Bronchial epithelial cell (primary cell): Measurements from ENCODE around the gene SYT15. TPM values are rescaled to one million over a fixed set of nuclear protein-coding genes. Genes with fewer than 3 reads are reported as not detected.
"Not testable (repeated sequence)": the region's sequence is repeated elsewhere in the genome, so short reads cannot be mapped to it uniquely, and the experiment has no call there.

Source experiments
- DNase-seq: peaks from one replicate; pipeline ENCODE4 v3.0.0-alpha.2; 2010; ENCODE audit warnings: low read depth
- FAIRE-seq: peaks from 2 replicates; lab custom pipeline; 2011; peaks lifted over from hg19 to GRCh38; lab: Jason Lieb, UNC
- H3K27me3 ChIP-seq: 2 replicates; pipeline ENCODE4 v1.5.1; 2011; ENCODE audit warnings: low read length; ENCODE audit not compliant: control insufficient read depth, insufficient read depth
- H3K36me3 ChIP-seq: 2 replicates; pipeline ENCODE4 v1.5.1; 2011; ENCODE audit warnings: low read length; ENCODE audit not compliant: control insufficient read depth, insufficient read depth
- H3K4me3 ChIP-seq: 2 replicates; pipeline ENCODE4 v1.5.1; 2011; ENCODE audit warnings: mild to moderate bottlenecking, low read depth, low read length, control low read depth
- CTCF ChIP-seq: IDR thresholded peaks from 2 replicates; pipeline ENCODE4 v1.5.1; 2011; ENCODE audit warnings: mild to moderate bottlenecking, moderate library complexity, low read length, control low read depth, inconsistent platforms; ENCODE audit not compliant: insufficient read depth, severe bottlenecking
- total RNA-seq: library from RNA; depleted of rRNA; stranded (reverse); fragments of >200 nt; gene quantifications from 2 replicates; pipeline ENCODE4 v1.2.1, GENCODE V29; 2014

SYT15 gene
- under 0.01 and 0.13 TPM in 2 replicates for total RNA-seq

GRCh38 chr10:46578474-46579178 lies at the start of gene SYT15:
TSS of gene SYT15 (plus strand) at chr10:46579128. CDS start at chr10:46579169, 41 bp downstream.
- H3K36me3 ChIP-seq, H3K4me3 ChIP-seq, H3K27me3 ChIP-seq, DNase-seq, FAIRE-seq: not testable (repeated sequence)

- H3K4me3 ChIP-seq, H3K27me3 ChIP-seq, DNase-seq, FAIRE-seq, H3K36me3 ChIP-seq: not testable (repeated sequence)
These were observed 49.2 kb upstream of the SYT15 start for GRCh38 chr10:46529742-46530141.

DNA sequence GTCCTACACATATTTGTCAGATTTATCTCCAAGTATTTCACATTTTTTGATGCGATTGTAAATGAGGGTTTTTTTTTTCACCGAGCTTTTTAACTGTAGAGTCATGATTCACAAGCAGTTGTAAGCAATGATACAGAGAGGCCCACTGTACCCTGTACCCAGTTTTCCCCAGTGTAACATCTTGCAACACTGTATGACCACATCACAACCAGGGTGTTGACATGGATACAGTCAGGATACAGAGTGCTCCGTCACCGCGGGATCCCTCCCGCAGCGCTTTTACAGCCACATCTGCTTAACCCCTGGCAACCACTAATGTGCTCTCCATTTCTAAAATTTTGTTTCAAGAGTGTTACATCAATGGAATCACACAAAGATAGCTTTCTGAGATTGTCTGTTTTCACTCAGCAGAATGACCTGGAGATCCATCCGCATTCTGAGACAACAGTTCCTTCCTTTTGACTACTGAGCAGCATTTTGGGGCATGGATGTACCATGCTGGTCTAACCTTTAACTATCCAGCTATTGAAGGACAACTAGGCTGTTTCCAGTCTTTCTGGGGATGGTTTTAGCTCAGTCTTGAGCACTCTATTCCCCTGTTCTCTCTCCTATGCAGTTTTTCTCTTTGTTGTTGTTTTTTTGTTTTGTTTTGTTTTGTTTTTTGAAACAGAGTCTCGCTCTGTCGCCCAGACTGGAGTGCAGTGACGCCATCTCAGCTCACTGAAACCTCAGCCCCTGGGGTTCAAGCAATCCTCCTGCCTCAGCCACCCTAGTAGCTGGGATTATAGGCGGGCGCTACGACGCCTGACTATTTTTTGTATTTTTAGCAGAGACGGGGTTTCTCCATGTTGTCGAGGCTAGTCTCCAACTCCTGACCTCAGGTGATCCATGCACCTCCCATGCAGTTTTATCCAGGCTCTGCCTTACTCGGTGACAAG lies 48.4 kb upstream of the SYT15 start:
- no peak for FAIRE-seq
- Histone ChIP-seq H3K27me3 (no peaks in the 10 kb centered on the region), H3K36me3 (no peaks in the 10 kb centered on the region), H3K4me3 (no peak overlapping the region)
- DNase-seq, result no peak
- TF ChIP-seq CTCF, result no peak

GRCh38 chr10:46532256-46532655 lies 46.7 kb upstream of the SYT15 start:
- H3K4me3 ChIP-seq, H3K27me3 ChIP-seq, FAIRE-seq, DNase-seq, H3K36me3 ChIP-seq: not testable (repeated sequence)

- Histone ChIP-seq H3K36me3 (no peaks in the 10 kb centered on the region), H3K4me3 (no peak overlapping the region), H3K27me3 (peaks cover 6% of the 10 kb centered on the region)
- TF ChIP-seq CTCF, result no peak
- DNase-seq (no peak), FAIRE-seq (no peak)
These were observed 44.0 kb upstream of the SYT15 start for GRCh38 chr10:46534828-46535524.

GRCh38 chr10:46536171-46536570 lies 42.8 kb upstream of the SYT15 start:
- TF ChIP-seq CTCF, result no peak
- H3K27me3 ChIP-seq, result peaks cover 6% of the 10 kb centered on the region
- DNase-seq, result no peak

DNA sequence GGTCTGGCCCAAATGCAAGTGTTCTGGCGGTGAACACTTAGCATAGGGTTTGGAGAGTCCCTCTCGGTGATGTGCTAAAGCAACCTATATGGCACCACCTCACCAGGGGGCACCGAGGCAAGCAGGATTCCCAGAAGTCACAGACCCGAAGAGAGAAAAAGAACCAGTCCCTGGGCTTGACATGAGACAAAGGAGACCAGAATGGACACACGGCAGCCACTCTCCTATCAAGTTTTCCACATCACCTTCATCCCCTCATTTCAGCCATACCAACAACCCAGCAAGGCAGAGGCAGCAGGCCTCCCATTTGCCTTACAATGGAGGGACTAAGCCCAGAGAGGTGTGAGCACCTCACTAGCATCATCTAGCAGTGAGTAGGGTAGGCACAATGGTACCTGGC lies 42.1 kb upstream of the SYT15 start:
- Histone ChIP-seq H3K4me3 (no peak overlapping the region), H3K27me3 (peaks cover 6% of the 10 kb centered on the region), H3K36me3 (no peaks in the 10 kb centered on the region)
- no peak for DNase-seq
- no peak for TF ChIP-seq CTCF
- no peak for FAIRE-seq

More at GRCh38 chr10:46536171-46536570, 42.8 kb upstream of the SYT15 start:
- FAIRE-seq, result no peak
- Histone ChIP-seq H3K36me3 (no peaks in the 10 kb centered on the region), H3K4me3 (no peak overlapping the region)
